22Rv1 (cell line): ENCODE data around the gene JAKMIP2.
"Not testable (repeated sequence)": the region's sequence is repeated elsewhere in the genome, so short reads cannot be mapped to it uniquely, and the experiment has no call there.

Experiments used
- H3K27ac ChIP-seq: fragments of 450-650 bp; 2 replicates; pipeline ENCODE4 v1.5.1; 2017
- ZFX ChIP-seq: fragments of 450-650 bp; IDR thresholded peaks from 2 replicates; pipeline ENCODE4 v1.6.1; 2017; ENCODE audit warnings: antibody characterized with exemption, borderline replicate concordance
- TF ChIP-seq, protein P1 (sequence below): fragments of 450-650 bp; IDR thresholded peaks from 2 replicates; pipeline ENCODE4 v1.5.1; 2017; ENCODE audit warnings: mild to moderate bottlenecking

The JAKMIP2 gene

DNA sequence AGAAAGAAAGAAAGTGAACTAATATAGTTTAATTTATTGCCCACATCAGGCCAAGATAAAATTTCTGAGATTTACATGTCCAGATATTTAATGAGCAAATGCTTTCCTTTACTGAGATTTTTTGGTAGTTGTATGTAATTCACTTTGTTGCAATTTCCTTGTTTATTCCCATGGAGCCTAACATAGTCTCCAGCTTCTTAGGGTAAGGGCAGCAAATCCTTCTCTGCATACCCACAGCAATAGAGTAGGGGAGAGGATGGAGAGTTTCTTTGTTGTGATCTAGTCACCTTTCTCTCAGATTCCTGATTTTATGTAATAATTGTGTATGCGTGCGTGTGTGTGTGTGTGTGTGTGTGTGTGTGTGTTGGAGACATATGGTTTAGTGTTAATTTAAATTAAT lies 221.1 kb downstream of the JAKMIP2 start:
- TF ChIP-seq ZFX: no peak
- TF ChIP-seq, protein P1, sequence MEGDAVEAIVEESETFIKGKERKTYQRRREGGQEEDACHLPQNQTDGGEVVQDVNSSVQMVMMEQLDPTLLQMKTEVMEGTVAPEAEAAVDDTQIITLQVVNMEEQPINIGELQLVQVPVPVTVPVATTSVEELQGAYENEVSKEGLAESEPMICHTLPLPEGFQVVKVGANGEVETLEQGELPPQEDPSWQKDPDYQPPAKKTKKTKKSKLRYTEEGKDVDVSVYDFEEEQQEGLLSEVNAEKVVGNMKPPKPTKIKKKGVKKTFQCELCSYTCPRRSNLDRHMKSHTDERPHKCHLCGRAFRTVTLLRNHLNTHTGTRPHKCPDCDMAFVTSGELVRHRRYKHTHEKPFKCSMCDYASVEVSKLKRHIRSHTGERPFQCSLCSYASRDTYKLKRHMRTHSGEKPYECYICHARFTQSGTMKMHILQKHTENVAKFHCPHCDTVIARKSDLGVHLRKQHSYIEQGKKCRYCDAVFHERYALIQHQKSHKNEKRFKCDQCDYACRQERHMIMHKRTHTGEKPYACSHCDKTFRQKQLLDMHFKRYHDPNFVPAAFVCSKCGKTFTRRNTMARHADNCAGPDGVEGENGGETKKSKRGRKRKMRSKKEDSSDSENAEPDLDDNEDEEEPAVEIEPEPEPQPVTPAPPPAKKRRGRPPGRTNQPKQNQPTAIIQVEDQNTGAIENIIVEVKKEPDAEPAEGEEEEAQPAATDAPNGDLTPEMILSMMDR: no peak
- no peak overlapping the region for H3K27ac ChIP-seq

DNA sequence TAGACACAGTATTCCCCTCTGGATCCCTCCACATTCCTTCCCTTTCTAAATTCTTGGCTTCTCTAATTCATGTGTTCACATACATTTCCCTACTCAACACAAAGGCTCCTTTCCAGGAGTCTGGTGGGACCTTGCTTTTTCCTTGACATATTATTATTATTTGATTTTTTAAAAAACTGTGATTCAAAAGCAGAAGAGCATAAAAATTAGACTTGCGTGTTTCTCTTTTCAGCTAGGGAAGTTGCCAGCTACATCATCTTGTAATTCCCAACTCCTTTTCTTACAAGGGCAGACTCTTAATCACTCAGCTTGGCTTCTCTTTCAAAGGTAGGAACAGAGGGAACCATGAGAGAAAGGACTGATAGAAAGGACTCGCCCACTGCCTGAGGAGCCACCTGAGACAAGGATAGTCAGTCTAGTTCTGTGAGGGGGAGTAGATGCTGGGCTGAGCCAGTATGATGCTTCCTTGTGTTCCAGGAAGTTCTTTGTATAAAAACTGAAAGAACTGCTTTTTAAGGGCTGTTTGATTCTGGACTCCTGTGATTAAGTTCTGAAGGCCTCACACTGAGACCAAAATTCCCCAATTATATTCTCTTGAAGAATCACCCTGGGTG lies 221.7 kb downstream of the JAKMIP2 start:
- TF ChIP-seq ZFX: no peak
- TF ChIP-seq, protein P1: no peak
- no peak overlapping the region for H3K27ac ChIP-seq

DNA sequence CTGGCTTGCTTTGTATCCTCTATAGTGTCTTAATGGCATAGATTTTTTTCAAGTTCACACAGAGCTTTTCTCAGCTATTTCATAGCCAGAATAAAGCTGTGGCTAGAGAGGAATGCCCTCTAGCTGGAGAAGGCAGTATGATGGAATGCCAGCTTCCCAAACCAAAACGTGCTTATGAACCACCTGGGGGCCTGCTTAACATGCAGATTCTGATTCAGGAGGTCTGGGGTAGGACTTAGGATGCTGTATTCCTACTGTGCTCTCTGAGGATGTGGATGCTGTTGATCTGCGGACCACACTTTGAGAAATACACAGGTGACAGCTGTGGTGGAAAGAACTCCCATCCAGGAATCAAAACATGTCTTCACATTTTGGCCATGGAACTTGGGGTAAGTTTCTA lies 222.8 kb downstream of the JAKMIP2 start:
- TF ChIP-seq, protein P1: no peak
- no peak for TF ChIP-seq ZFX
- no peak overlapping the region for H3K27ac ChIP-seq

DNA sequence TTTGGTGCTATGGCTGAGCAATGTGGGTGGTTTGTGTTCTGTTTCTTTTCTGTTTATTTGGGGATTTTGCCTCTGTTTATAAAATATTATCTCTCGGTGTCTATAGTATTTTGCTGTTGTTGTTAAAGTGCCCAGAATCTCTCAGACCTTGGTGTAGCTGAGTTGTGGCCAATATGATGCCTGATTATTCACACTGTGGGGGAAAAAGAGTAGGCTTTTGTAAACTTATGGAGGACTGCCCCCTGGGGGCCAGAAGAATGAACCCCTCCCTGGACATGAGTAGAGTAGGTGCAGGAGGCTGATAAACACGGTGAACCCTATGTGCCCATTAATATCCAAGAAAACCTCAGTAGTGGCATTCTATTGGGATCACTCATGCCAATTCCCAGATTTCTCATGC lies 223.7 kb downstream of the JAKMIP2 start:
- H3K27ac ChIP-seq: no peak overlapping the region
- TF ChIP-seq, protein P1: peak; percentile 50
- no peak for TF ChIP-seq ZFX

DNA sequence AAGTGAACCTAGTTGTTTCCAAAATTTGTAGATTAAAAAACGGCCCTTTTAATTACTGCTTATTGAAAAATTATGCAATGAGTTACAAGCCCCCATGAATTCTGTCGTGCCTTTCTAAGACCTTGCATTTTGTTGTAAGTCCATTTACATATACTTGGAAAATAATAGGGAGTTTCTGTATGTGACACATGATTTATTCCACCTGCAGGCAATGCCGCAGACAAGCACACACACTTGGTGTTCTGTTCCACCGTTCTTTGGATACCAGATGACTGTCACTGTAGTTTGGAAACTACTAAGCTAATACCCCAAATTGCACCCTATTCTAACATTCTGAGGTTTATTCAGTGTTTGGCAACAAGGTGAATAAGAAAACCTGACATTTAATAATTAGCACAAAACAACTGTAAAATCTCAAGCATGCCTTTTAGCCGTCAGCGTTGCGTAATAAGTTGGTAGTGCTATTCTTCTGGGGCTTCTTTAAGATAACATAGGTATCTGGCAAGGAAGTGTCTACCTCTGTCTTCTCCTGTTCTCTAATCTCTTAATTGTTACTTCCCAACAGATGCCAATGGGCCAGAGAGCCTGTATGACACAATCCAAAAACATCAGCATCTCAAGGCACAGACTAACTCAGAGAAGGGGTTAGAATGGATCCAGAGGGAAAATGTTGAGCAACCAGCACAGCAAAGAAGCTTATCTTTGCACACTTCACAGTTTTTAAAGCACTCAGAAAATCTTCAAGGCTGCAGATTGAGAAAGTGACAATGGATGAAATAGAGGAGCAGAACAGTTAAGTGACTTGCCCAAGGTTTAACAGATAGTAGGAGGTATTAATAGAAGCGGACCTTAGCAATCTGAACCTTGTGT lies 224.4 kb downstream of the JAKMIP2 start:
- no peak overlapping the region for H3K27ac ChIP-seq
- TF ChIP-seq, protein P1: no peak
- no peak for TF ChIP-seq ZFX

DNA sequence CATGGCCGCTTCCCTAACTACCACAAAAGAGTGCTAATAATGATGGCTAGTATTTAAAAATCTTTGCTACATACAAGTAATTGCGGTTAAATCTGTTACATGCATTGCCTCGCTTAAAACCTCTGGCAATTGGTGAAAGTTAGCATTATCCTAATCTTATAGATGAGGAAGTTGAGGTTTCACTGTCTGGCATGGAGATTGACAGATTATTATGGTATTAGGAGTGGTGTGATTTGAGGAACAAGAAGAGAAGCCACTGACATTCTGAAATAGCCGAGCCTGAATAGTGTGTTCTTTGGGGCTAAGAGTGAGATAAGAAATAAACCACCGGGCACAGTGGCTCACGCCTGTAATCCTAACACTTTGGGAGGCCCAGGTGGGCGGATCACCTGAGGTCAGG lies 227.4 kb downstream of the JAKMIP2 start:
- no peak overlapping the region for H3K27ac ChIP-seq
- TF ChIP-seq, protein P1: no peak
- TF ChIP-seq ZFX: no peak

DNA sequence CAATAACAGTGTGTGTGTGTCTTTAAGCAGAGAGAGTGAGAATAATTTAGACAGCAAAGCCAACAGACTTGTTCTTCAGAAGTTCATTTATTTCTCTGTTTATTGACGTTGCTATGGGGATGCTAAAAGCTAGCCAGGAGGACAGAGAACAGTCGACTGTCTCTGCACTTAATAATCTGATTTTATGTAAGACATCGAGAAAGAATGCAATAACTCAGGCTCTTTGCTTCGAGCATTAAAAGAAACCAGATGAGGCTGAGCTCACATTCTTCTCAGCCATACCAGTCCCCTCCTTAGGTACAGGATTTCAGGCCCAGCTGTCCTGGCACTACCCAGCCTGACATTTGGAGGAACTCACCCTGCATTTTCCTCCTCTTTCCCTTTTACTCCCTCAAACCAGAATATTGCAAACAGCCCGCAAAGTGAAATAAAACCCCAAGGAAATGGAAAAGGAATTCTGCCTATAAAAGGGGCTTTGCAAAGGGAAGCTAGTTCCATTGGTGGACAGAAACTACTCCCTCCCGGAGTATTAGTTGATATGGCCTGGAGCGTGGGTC lies 228.2 kb downstream of the JAKMIP2 start:
- H3K27ac ChIP-seq: no peak overlapping the region
- TF ChIP-seq ZFX: no peak
- TF ChIP-seq, protein P1: no peak

DNA sequence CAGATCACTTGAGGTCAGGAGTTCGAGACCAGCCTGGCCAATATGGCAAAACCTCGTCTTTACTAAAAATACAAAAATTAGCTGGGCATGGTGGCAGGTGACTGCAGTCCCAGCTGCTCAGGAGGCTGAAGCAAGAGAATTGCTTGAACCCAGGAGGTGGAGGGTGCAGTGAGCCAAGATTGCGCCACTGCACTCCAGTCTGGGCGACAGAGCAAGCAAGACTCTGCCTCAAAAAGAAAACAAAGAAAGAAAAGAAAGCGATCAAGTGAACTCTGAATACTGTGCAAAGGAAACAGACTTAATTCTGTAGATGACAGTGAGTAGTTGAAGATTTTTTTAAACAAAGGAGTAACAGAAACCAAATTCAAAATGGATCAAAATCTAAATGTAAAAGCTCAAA lies 228.7 kb downstream of the JAKMIP2 start:
- H3K27ac ChIP-seq: not testable (repeated sequence)
